GM12872 (cell line): ENCODE results near the gene CTNND2.

ENCODE experiments used
- CTCF ChIP-seq: IDR thresholded peaks from 3 replicates; pipeline ENCODE4 v1.5.1; 2011; ENCODE audit warnings: low read depth, mild to moderate bottlenecking, low read length, moderate library complexity; ENCODE audit not compliant: insufficient read depth

Gene CTNND2

GRCh38 chr5:11311731-11312130 lies 592.5 kb downstream of the CTNND2 start:
- TF ChIP-seq CTCF: no peak

- no peak for TF ChIP-seq CTCF
These were observed 593.0 kb downstream of the CTNND2 start for GRCh38 chr5:11311272-11311671.

GRCh38 chr5:11310158-11310557 lies 594.1 kb downstream of the CTNND2 start:
- TF ChIP-seq CTCF: no peak

GRCh38 chr5:11306365-11306764 lies 597.9 kb downstream of the CTNND2 start:
- TF ChIP-seq CTCF: no peak

- no peak for TF ChIP-seq CTCF
These were observed 599.0 kb downstream of the CTNND2 start for GRCh38 chr5:11305245-11305644.

DNA sequence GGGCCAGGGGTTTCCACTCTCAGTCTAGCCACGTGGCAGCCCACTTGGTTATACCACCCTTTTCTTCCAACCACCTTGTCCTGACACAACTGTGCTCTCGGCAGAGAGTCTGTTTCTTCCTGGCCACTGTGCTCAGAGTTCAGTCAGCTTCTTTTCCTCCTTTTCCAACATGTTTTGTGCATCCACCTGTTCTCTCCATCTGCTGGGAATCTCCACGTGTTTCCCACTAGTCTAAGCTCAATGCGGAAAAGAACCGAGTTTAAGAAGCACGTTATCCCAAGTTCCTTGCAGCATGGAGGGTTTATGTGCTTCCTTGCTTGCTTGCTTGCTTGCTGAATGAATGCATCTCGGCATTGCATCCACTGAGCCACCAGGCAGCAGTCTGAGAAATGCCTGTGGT lies 599.6 kb downstream of the CTNND2 start:
- no peak for TF ChIP-seq CTCF

- TF ChIP-seq CTCF: no peak
These were observed 601.6 kb downstream of the CTNND2 start for GRCh38 chr5:11302663-11303062.

DNA sequence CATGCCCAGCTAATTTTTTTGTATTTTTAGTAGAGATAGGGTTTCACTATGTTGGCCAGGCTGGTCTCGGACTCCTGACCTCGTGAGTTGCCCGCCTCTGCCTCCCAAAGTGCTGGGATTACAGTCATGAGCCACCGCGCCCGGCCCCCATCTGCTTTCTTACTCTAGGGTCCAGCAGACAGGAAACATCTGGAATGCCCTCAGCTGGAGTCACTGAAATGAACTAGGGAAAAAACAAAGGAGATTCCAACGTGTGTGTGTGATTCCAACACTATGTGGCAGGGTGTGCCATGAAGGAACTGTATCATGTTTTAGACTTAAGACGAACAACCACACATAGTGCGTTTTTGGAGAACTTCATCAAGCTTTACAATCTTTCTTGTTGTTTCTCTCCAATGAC lies 603.1 kb downstream of the CTNND2 start:
- no peak for TF ChIP-seq CTCF
